Measurements from ENCODE around the gene PLCH2.

DNA sequence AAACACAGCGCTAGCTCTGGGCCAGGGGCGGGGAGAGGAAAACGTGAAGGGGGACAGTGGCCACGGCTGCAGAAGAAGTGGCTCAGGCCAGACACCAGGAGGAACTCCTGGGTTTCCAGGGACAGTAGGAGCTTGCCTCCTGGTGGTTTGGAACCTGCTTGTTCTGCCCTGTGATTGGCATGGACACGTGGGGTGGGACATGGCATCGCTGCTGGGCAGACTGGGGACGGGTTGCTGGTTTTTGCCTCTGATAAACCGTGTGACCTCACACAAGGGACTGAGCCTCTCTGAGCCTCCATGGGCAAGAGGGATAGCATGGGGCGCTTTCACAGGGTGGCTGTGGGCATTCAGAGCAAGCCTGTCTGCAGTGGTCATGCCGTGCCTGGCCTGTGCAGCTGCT, 7.5 kb upstream of the PLCH2 start:
- TF ChIP-seq CTCF (IDR thresholded peaks at IDR 0.05) (no peak), POLR2AphosphoS5 (IDR thresholded peaks at IDR 0.05) (no peak), EP300 (IDR thresholded peaks at IDR 0.05; ENCODE audit: low read depth) (no peak)

All from transverse colon (tissue), 4 donors.